B cell (primary cell): ENCODE measurements around the gene PRKCH. TPM values are rescaled to one million over a fixed set of nuclear protein-coding genes. Genes with fewer than 3 reads are reported as not detected.

Experiments used
- ATAC-seq: fragments of 200-7000 bp; cut with Tn5 transposase; one replicate; pipeline ENCODE4 v1.10.0; 2021; ENCODE audit warnings: low read depth, mild to moderate bottlenecking, moderate number of reproducible peaks, moderate library complexity
- CTCF ChIA-PET: fragments of 350-600 bp; sonication (Branson Sonifier 250); formaldehyde crosslinking; loops from one replicate; lab custom pipeline; 2021; ENCODE audit warnings: antibody characterized with exemption, inconsistent platforms; lab: Charles Lee
- POLR2A ChIA-PET: fragments of 350-600 bp; sonication (Branson Sonifier 250); formaldehyde crosslinking; loops from one replicate; lab custom pipeline; 2021; ENCODE audit warnings: antibody characterized with exemption; lab: Charles Lee
- DNase-seq: peaks from one replicate; pipeline ENCODE4 v3.0.0; 2013
- H2AFZ ChIP-seq: 2 replicates; pipeline ENCODE4 v1.6.1; 2012; ENCODE audit warnings: mild to moderate bottlenecking, low read depth, low read length; ENCODE audit not compliant: insufficient read depth, poor library complexity, severe bottlenecking
- H3K27ac ChIP-seq, 2 donors: 1 replicate in 1 of 2; 2 replicates in 1 of 2; pipeline ENCODE4 v1.5.1; 2012 to 2013; ENCODE audit warnings: low read length in 2 of 2, mild to moderate bottlenecking in 2 of 2, moderate library complexity in 1 of 2
- H3K27me3 ChIP-seq, 4 experiments: fragments of 200-600 bp in 1 of 4; sonication (generic) in 1 of 4; replicated peaks in 1 of 4; 1 replicate in 2 of 4; 2 replicates in 2 of 4; pipeline versions ENCODE4 v1.6.1 to v1.7.0; 2013 to 2016; ENCODE audit warnings: low read length in 3 of 4, mild to moderate bottlenecking in 2 of 4, mixed read lengths in 1 of 4, moderate library complexity in 1 of 4; ENCODE audit not compliant: insufficient read depth in 4 of 4, control insufficient read depth in 3 of 4; ENCODE audit errors: control extremely low read depth in 1 of 4
- H3K36me3 ChIP-seq, 2 experiments: replicated peaks in 1 of 2; 1 replicate in 1 of 2; 2 replicates in 1 of 2; pipeline versions ENCODE4 v1.6.1 to v1.7.1; 2013; ENCODE audit warnings: low read length in 1 of 2; ENCODE audit not compliant: insufficient read depth in 2 of 2, control insufficient read depth in 1 of 2; ENCODE audit errors: control extremely low read depth in 1 of 2, extremely low read depth in 1 of 2
- H3K4me1 ChIP-seq, 2 donors: fragments of 200-600 bp in 1 of 2; sonication (generic) in 1 of 2; 1 replicate in 1 of 2; 2 replicates in 1 of 2; pipeline versions ENCODE4 v1.5.1 to v1.6.1; 2013 to 2017; ENCODE audit warnings: low read length in 2 of 2; ENCODE audit not compliant: control insufficient read depth in 2 of 2, insufficient read depth in 2 of 2
- H3K4me2 ChIP-seq: replicated peaks from 2 replicates; pipeline ENCODE3; 2012; ENCODE audit warnings: mild to moderate bottlenecking, low read depth, low read length; ENCODE audit not compliant: poor library complexity, severe bottlenecking
- H3K4me3 ChIP-seq, 5 experiments: fragments of 200-600 bp in 1 of 5; sonication (generic) in 1 of 5; 1 replicate in 3 of 5; 2 replicates in 2 of 5; pipeline versions ENCODE4 v1.5.1 to v1.7.0; 2011 to 2016; ENCODE audit warnings: low read length in 4 of 5, mild to moderate bottlenecking in 4 of 5, low read depth in 2 of 5, control low read depth in 1 of 5, moderate library complexity in 1 of 5; ENCODE audit not compliant: insufficient read depth in 1 of 5; ENCODE audit errors: control extremely low read depth in 1 of 5, extremely low read depth in 1 of 5
- H3K79me2 ChIP-seq: fragments of 200-600 bp; sonication (generic); one replicate; pipeline ENCODE4 v1.6.0; 2016; ENCODE audit warnings: low read length; ENCODE audit not compliant: control insufficient read depth, insufficient read depth
- H3K9ac ChIP-seq: fragments of 200-600 bp; sonication (generic); 2 replicates; pipeline ENCODE4 v1.6.1; 2017; ENCODE audit warnings: mild to moderate bottlenecking, low read length, moderate library complexity
- H3K9me3 ChIP-seq, 3 donors: one replicate each; pipeline versions ENCODE4 v1.6.1 to v1.7.1; 2013; ENCODE audit warnings: low read length in 2 of 3; ENCODE audit not compliant: control insufficient read depth in 2 of 3, insufficient read depth in 1 of 3; ENCODE audit errors: control extremely low read depth in 1 of 3
- H4K20me1 ChIP-seq: 2 replicates; pipeline ENCODE4 v1.6.0; 2012; ENCODE audit warnings: mild to moderate bottlenecking, low read length; ENCODE audit not compliant: insufficient read depth, control insufficient read depth, poor library complexity, severe bottlenecking
- H3K27ac Mint-ChIP-seq: one replicate; pipeline ENCODE4 v1.8.0; 2021; ENCODE audit warnings: mixed read lengths
- H3K27me3 Mint-ChIP-seq: one replicate; pipeline ENCODE4 v1.8.0; 2021; ENCODE audit warnings: mixed read lengths
- H3K4me1 Mint-ChIP-seq: one replicate; pipeline ENCODE4 v1.8.0; 2021; ENCODE audit warnings: mixed read lengths
- H3K4me3 Mint-ChIP-seq: one replicate; pipeline ENCODE4 v1.8.0; 2021; ENCODE audit warnings: mixed read lengths
- H3K9me3 Mint-ChIP-seq: one replicate; pipeline ENCODE4 v1.8.0; 2022; ENCODE audit warnings: mixed read lengths; ENCODE audit not compliant: insufficient read depth
- EZH2 ChIP-seq: IDR thresholded peaks from 2 replicates; pipeline ENCODE4 v1.6.1; 2012; ENCODE audit warnings: borderline replicate concordance, low read depth, mild to moderate bottlenecking, moderate library complexity, low read length; ENCODE audit not compliant: insufficient read depth, poor library complexity, severe bottlenecking
- WGBS: methylation state at CpG from one replicate; pipeline ENCODE4 v1.1.5; 2013; ENCODE audit warnings: missing lambda C conversion rate; ENCODE audit not compliant: insufficient coverage; 5-methylcytosine and 5-hydroxymethylcytosine counted together
- intact Hi-C: fragments of 100-400 bp; cut with micrococcal nuclease; formaldehyde crosslinking; loops from one replicate; pipeline ENCODE4 v1.10.0; 2022
- polyA plus RNA-seq: library from polyadenylated mRNA; depleted of rRNA; stranded (reverse); fragments of >200 nt; gene quantifications from 2 replicates; pipeline ENCODE4 v1.2.3, GENCODE V29; 2012
- total RNA-seq, 2 donors: library from RNA; stranded (reverse); fragments of 120-200 nt in 1 of 2; gene quantifications; 1 replicate in 1 of 2; 2 replicates in 1 of 2; pipeline versions ENCODE4 v1.2.3 to v1.2.4, GENCODE V29; 2013 to 2022
- TF ChIP-seq, protein P1 (sequence below): fragments of 200-600 bp; IDR thresholded peaks from one replicate; pipeline ENCODE4 v1.8.0; 2022; ENCODE audit warnings: antibody characterized with exemption, mild to moderate bottlenecking

Gene PRKCH
- total and polyA plus RNA-seq, 2 donors (not counting 1 experiment from before 2014, with no cell fraction given), result 2.0 to 5.0 TPM

- POLR2A ChIA-PET, result no interaction called here
- no peaks in the 10 kb centered on the region for H3K27me3 ChIP-seq
- Mint-ChIP-seq H3K4me3 (no peak overlapping the region), H3K27me3 (no peaks in the 10 kb centered on the region), H3K27ac (no peak overlapping the region), H3K4me1 (peaks cover 19% of the 10 kb centered on the region), H3K9me3 (no peaks in the 10 kb centered on the region)
- H3K4me3 ChIP-seq, result no peak overlapping the region
- H3K79me2 ChIP-seq, result no peaks in the 10 kb centered on the region
- H3K36me3 ChIP-seq, result no peaks in the 10 kb centered on the region
- no peaks in the 10 kb centered on the region for H3K9me3 ChIP-seq
- H3K4me2 ChIP-seq, result no peak overlapping the region
- DNase-seq (no peak), ATAC-seq (no peak)
- CTCF ChIA-PET, result no interaction called here
- TF ChIP-seq, protein P1, sequence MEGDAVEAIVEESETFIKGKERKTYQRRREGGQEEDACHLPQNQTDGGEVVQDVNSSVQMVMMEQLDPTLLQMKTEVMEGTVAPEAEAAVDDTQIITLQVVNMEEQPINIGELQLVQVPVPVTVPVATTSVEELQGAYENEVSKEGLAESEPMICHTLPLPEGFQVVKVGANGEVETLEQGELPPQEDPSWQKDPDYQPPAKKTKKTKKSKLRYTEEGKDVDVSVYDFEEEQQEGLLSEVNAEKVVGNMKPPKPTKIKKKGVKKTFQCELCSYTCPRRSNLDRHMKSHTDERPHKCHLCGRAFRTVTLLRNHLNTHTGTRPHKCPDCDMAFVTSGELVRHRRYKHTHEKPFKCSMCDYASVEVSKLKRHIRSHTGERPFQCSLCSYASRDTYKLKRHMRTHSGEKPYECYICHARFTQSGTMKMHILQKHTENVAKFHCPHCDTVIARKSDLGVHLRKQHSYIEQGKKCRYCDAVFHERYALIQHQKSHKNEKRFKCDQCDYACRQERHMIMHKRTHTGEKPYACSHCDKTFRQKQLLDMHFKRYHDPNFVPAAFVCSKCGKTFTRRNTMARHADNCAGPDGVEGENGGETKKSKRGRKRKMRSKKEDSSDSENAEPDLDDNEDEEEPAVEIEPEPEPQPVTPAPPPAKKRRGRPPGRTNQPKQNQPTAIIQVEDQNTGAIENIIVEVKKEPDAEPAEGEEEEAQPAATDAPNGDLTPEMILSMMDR, result no peak
- TF ChIP-seq EZH2, result no peak
- no peak overlapping the region for H3K27ac ChIP-seq
- no peaks in the 10 kb centered on the region for H4K20me1 ChIP-seq
- H3K4me1 ChIP-seq, result peaks cover 0 to 9% of the 10 kb centered on the region in 2 donors
- 80% methylated on average over 4 of the region's 6 CpGs for WGBS
- H2AFZ ChIP-seq, result no peak overlapping the region
- intact Hi-C loops, result loop anchor here (2.0 kb wide), 1 partner anchor 27 kb away; no protein-coding TSS in a partner anchor
- H3K9ac ChIP-seq, result no peak overlapping the region
Measured at GRCh38 chr14:61530296-61530695, 208.9 kb downstream of the PRKCH start.

GRCh38 chr14:61530896-61531295 lies 209.5 kb downstream of the PRKCH start:
- CTCF ChIA-PET, result interaction anchor here (0.6 kb wide), 1 partner anchor 303 kb away, joined by 3 read pairs; no protein-coding TSS in a partner anchor
- intact Hi-C loops, result loop anchor here (2.0 kb wide), 1 partner anchor 28 kb away; no protein-coding TSS in a partner anchor

More at GRCh38 chr14:61530896-61531295, 209.5 kb downstream of the PRKCH start:
- no peaks in the 10 kb centered on the region for H3K27me3 ChIP-seq
- DNase-seq (no peak), ATAC-seq (no peak)
- H4K20me1 ChIP-seq, result no peaks in the 10 kb centered on the region
- H3K27ac Mint-ChIP-seq, result no peak overlapping the region
- POLR2A ChIA-PET, result no interaction called here
- no peaks in the 10 kb centered on the region for H3K36me3 ChIP-seq
- H3K4me2 ChIP-seq, result no peak overlapping the region
- H3K79me2 ChIP-seq, result no peaks in the 10 kb centered on the region
- 100% methylated on average over 3 of the region's 5 CpGs for WGBS
- H2AFZ ChIP-seq, result no peak overlapping the region
- no peak overlapping the region for H3K9ac ChIP-seq
- no peaks in the 10 kb centered on the region for H3K27me3 Mint-ChIP-seq
- no peak overlapping the region for H3K4me3 Mint-ChIP-seq
- TF ChIP-seq, protein P1, result no peak
- TF ChIP-seq EZH2, result no peak
- no peak overlapping the region for H3K27ac ChIP-seq
- H3K9me3 Mint-ChIP-seq, result no peaks in the 10 kb centered on the region
- peaks cover 0 to 7% of the 10 kb centered on the region in 2 donors for H3K4me1 ChIP-seq
- peaks cover 17% of the 10 kb centered on the region for H3K4me1 Mint-ChIP-seq
- H3K4me3 ChIP-seq, result no peak overlapping the region
- no peaks in the 10 kb centered on the region for H3K9me3 ChIP-seq
